GM20431 (cell line): ENCODE results near the gene RXRA.

ENCODE experiments used
- in situ Hi-C: fragments of 300-500 bp; cut with MseI, MboI; formaldehyde crosslinking; loops from one replicate; pipeline ENCODE4 v1.15.0; 2020; ENCODE audit warnings: low sequenced_read_pairs; ENCODE audit not compliant: unreplicated experiment

The RXRA gene

DNA sequence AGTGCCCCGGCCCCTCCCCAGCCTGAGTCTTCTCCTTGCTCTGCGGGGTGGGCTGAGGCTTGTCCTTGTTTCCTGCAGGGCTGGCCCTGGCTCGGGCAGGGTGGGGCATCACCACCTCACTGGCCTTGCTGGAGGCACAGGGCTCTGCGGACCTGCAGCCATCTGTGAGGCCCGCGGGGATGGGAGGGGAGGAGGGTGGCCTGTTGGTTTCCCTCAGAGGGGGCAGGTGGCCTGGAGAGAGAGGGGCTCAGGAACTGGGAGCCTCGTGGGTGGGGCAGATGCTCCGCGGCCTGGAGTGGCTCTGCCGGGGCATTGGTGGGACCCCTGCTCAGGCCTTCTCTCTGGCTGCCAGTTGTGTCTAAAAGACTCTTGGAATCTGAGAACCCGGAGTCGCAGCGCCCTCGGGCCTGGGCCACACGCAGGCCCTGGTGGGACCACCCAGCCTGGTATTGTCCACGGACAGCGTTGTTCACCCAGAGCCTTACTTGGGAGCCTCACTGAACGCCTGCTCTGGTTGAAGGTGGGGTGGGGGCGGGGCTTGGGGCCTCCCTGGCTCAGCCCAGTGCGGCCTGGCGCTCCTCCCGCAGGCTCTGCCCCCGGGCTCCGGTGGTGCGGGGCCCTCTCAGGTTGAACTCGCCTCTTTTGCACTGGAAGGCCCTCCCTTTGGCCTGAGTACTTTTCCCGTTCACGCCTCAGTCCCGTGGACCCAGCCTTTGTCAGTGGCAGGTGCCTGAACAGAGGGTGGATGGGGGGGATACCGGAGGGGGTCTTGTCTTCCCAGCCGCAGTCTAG is 111.3 kb downstream of the RXRA start:
- in situ Hi-C loops, result no loop called here

DNA sequence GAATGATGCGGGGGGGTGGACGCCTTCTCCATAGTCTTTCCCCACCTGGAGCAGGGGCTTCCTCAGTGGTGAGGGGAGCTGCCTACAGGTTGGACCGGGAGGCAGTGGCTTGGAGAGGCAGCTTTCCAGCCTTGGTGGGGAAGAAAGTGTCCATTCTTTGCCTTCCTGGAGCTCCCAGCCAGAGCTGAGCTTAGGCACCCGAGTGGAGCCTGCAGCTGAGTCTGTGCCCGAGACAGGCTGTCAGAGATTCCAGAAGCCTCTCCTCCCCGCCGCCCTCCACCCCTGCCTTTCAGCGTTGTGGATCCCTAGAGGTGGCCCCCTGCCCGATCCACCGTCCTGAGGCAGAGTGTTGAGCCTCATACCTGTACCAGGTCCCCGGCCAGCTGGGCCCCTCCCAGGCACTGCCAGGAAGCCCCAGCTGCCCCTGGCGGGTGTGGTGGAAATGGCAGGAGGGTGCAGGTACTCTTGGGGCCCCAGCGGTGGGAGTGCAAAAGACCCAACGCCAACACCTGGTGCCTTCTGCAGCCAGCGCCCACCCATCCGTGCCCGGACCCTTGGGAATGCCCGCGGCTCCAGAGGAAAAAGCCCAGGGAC is 112.0 kb downstream of the RXRA start:
- in situ Hi-C loops, result no loop called here

DNA sequence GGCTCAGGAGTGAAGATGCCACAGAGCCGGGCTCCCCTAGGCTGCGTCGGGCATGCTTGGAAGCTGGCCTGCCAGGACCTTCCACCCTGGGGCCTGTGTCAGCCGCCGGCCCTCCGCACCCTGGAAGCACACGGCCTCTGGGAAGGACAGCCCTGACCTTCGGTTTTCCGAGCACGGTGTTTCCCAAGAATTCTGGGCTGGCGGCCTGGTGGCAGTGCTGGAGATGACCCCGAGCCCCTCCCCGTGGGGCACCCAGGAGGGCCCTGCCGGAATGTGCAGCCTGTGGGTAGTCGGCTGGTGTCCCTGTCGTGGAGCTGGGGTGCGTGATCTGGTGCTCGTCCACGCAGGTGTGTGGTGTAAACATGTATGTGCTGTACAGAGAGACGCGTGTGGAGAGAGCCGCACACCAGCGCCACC is 113.1 kb downstream of the RXRA start:
- in situ Hi-C loops, result no loop called here

DNA sequence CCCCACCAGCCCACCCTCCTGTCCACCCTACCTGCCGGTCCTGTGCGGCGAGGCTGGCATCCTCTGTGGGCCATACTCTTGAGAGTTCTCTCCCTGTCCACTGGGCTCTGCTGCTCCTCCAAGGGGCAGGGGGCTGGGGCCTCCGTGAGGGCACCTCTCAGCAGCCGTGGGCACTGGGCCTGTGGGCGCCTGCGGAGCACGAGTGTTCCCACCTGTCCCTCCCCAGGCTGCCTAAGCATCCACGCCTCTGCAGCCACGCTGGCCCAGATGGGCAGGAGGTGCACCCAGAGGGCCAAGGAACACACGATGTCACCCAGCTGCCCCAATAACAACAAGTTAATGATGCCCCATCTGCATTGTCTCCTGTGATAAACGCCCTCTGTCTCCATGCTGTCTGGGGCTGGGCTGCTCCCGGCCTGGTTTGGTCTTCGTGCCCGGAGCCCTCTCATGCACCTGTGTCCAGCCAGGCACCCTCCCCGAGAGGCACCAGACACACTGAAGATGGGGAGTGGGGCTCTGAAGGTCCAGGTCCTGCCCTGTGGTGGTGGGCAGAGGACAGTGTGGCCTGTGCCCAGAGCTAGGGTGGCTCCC is 114.5 kb downstream of the RXRA start:
- in situ Hi-C loops, result loop anchor here (10.0 kb wide), 1 partner anchor 276 kb away; the partner anchor contains the start of gene RNU6ATAC

DNA sequence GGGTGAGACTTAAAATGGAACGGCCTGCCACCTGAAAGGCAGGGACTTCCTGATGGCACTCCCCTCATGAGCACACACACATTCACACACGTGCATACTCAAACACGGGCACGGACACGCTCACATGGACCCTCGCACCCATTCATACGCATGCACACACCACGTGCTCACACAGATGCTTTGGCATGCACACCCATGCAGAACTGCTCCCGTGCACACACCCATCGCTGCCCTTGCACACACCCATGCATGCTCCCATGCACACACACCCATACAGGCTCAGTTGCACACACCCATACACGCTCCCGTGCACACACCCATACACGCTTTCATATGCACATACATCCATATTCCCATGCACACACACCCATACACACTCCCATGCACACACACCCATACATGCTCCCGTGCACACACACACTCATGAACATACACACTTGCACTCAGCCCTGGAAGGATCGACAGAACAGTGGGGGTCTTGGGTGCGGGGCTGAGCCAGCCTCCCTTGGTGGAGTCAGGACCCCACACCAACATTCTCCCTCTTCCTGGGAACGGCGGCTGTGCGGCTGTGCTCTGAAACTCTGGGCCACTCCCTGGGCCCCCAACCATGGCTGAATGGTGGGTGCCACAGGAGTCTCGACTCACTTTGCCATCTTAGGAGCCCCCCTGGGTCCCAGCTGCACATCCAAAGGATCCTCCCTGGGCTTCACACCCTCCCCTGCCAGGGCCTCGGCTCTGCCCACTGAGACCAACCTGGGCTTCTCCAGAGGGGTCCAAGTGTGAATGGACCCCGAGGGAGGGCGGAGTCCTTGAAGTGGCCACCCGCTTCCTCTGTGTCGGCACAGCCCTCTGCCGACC is 115.2 kb downstream of the RXRA start:
- in situ Hi-C loops, result loop anchor here (10.0 kb wide), 1 partner anchor 277 kb away; the partner anchor contains the start of gene RNU6ATAC

DNA sequence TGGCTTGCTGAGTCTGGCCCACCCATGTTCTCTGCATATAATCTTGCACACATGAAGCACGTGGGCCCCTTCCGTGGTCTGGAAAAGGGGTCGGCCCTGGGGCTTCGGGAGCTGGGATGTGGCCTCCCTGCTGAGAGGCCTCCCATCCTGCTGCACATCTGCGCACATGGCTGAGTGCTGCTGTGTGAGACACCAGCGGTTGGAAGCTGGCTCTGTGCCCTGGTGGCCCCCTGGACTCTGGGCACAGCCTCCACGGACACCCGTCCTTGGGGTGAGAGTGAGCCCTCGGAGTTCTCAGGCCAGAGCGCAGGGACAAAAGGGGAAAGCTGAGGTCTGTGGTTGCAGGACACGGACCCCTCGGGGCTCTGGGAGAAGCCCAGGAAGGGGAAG is 115.8 kb downstream of the RXRA start:
- in situ Hi-C loops, result loop anchor here (10.0 kb wide), 1 partner anchor 277 kb away; the partner anchor contains the start of gene RNU6ATAC

DNA sequence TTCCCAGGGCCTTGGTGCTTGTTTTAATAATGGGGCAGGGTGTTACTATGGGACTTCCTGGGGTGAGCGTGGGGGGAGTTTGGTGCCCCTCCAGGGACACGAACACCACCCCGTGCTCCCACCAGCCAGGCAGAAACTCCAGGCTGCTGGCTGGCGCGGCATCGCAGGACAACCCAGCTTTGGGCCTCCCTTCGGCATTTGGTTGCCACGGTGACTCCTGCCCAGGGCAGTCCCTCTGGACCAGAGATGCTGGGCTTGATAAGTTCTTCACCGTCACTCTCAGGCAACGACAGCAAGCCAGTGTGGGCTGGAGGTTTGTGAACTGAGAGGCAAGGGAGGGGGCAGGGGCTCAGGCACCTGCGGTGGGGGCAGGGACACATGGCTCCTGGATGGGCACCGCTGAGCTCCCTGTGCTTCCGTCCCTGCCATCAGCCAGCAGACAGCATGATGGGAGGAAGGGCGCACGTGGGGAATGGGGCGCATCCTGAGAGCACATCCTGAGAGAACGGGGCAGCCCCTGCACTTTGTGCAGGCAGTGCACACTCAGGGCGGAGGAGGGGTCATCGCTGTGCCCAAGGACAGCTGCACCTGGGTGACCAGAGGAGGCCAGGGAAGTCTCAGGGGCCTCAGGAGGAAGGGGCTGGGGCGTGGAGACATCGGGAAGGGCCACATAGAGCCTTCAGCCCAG is 116.4 kb downstream of the RXRA start:
- in situ Hi-C loops, result loop anchor here (10.0 kb wide), 1 partner anchor 278 kb away; the partner anchor contains the start of gene RNU6ATAC

DNA sequence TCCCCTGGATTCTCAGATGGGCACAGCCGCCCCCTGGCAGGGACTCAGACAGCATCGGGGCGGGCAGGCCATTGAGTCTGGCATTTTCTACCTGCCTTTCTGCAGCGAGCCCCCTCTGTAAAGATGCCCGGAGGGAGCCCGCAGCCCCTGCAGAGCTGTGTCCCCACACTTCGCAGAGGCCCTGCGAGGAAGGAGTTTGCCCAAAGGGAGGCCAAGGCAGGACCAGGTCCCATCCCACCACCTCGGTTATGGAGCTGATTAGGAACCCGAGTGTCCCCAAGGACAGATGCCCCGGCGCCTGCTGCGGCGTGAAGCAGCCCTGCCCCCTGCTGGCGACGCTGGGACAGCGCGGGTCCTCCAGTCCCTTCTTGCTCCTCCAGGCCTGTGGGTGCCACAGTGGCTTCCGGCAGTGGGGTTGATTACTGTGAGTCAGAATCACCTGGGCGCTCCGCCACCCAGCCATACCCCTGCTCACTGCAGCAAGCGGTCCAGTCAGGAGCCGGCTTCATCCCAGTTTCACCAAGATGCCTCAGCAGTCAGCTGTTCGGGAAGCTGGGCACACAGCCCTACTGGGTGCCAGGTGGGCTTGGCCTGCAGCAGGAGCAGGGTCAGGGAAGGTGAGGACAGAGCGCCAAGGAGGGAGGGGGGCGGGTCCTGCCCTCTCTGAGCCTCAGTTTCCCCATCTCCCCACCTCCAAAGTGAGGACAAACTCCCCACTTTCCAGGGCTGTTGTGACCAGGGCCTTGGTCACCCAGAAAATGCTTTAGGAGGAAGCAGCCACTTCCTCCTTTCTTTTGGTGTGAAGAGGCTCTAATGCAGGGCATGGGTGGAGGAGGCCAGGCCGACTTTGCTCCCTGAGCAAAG is 117.2 kb downstream of the RXRA start:
- in situ Hi-C loops, result loop anchor here (10.0 kb wide), 1 partner anchor 279 kb away; the partner anchor contains the start of gene RNU6ATAC

DNA sequence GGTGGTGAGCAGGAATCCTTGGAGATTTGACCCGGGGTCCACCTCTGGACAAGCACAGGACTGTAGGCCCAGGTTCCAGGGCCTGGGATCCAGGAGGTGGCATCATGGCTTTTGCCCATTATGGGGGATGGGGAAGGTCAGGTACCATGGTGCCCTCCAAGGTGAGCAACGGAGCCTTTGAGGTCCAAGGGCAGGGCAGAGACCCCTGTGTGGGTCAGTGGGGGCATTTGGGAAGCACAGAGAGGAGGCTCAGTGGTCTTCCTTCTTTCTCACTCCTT is 117.7 kb downstream of the RXRA start:
- in situ Hi-C loops, result loop anchor here (10.0 kb wide), 1 partner anchor 279 kb away; the partner anchor contains the start of gene RNU6ATAC

DNA sequence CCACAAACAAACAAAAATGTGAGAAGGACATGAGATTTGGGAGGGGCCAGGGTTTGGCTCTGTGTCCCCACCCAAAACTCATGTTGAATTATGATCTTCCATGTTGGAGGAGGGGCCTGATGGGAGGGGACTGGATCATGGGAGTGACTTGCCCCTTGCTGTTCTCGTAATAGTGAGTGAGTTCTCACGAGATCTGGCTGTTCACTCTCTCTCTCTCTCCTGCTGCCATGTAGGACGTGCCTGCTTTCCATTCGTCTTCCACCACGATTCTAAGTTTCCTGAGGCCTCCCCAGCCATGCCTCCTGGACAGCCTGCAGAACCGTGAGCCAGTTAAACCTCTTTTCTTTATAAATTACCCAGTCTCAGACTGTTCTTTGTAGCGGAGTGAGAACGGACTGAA is 118.7 kb downstream of the RXRA start:
- in situ Hi-C loops, result loop anchor here (10.0 kb wide), 1 partner anchor 280 kb away; the partner anchor contains the start of gene RNU6ATAC

DNA sequence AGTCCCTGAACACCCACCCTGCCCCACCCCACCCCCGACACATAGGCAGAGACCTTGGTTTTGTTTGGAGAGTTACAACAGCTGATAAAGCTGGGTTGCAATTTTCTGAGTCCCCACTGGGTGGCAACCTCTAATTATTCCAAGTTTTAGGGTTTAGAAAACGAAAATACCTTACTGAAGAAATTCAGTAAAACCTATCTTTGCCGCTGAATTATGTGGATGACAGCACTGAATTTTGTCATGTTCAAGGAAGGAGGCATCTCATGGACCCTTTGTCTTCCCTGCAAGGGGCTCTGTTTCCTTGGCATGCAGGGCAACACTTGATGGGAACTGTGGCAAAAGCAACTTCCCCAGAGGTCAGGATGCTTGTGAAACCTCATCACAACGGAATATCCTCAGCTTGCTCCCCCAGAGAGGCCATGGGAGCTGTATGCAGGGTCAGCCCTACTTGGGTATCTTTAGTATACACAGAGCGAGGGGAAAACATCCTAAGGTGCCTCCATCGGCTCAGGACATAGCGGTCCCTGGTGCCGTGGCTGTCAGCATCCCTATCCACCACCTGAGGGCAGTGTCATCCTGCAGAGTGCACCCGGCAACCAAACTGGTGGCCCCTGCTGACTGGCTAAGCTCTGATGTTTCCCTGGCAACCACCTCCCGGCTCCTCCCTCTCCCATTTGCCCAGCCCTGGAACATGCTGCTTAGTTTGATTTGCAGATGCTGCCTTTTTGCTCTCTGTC is 123.1 kb downstream of the RXRA start:
- in situ Hi-C loops, result loop anchor here (10.0 kb wide), 1 partner anchor 285 kb away; the partner anchor contains the start of gene RNU6ATAC

DNA sequence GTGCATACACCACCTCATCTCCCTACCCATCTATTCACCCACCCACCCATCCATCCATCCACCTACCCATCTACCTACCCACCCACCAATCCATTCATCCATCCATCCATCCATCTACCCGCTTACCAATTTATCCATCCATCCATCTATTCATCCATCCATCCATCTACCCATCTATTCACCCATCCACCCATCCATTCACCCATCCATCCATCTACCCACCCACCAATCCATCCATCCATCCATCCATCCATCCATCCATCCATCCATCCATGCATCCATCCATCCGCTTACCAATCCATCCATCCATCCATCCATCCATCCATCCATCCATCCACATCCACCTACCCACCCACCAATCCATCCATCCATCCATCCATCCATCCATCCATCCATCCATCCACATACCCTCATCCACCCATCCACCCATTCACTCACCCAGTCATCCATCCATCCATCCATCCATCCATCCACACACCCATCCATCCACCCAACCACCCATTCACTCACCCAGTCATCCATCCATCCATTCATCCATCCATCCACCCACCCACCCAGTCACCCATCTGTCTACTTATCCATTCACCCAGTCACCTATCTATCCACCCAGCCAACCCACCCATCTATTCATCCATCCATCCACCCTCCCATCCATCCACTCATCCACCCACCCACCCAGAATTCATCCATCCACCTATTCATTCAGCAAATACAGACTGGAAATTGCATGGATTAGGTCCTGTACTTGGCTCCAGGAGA is 125.6 kb downstream of the RXRA start:
- in situ Hi-C loops, result no loop called here

DNA sequence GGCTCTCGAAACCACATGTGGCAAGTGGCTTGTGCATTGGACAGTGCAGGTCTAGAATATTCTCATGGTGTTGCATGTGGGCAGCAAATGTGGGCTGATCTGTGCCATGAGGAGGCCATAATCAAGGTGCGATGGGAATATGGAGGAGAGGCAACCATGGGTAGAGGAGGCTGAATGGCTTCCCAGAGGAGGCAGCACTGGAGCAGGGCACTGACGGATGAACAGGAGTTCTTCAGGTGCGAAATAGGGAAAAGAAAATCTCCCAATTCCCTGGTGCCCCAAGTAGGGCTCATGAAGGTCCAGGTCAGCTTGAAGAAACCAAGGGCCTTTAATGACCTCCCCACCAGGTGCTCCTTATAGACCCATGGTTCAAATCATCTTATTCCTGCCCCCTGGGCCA is 126.5 kb downstream of the RXRA start:
- in situ Hi-C loops, result no loop called here

DNA sequence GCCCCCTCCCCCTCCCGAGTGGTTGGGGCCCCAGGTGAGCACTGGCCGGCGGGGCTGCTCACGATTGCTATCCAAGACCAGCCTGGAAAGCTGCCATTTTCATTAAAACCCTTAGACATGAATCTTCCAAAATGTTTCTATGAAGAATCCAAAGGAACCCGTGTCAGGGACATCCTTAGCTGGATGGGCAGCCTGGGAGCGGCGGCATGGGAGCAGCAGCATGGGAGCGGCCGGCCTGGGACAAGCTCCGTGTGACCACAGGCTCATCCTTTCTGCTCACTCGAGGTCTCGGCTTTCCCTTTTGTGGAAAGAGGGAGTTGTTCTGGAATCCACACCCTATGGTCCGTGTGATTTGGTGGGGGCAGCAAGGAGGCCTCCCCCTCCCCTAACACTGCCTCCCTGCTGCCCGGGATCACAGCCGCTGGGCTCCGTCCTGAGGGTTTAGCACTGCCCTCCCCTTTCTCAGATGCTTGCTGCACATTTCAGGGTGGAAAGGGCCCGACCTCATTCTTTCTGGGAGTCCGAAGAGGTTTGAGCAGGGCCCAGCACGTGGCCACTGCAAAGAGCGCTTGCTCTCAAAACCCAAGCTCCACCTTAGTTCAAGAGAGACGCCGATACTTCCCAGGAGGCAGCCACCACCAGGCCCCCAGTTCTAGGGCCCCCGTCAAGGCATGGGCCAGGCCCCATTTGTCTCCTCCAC is 127.7 kb downstream of the RXRA start:
- in situ Hi-C loops, result no loop called here

DNA sequence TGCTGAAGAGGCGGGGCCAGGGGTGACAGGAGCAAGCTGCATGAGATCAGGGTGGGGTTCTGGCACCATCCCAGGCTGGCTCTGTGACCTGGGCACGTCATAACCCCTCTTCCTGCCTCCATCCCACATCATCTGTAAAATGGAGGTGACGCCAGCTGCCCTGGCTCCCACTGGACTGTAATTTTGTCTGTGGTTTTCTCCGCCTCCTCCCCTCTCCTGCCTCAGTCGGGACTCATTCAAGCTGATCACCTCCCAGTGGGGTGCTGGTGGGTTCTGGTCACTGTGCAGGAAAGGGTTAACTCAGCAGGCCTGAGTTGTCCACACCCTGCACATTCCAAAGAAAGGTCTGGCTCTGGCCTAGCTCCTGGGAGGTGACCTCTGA is 128.2 kb downstream of the RXRA start:
- in situ Hi-C loops, result no loop called here

DNA sequence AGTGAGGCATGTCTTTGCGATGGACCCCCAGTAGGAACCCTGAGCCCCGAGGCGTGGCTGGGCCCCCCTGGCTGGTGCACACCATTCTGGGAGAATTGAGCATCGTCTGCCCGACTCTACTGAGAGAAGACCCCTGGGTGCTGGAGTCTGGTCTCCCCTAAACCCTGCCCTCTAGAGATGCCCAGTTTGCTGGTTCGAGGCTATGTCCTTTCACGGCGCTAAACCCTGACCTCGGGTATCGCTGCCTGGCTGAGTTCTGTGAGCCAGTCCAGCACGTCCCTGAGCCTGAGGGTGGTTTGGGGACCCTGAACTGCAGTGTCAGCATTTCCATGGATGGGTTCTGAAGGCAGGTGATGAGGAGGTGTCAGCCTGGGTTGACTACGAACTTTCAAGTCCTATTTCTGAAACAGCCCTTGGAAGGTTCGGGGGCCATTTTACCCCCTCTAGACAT is 128.8 kb downstream of the RXRA start:
- in situ Hi-C loops, result no loop called here

DNA sequence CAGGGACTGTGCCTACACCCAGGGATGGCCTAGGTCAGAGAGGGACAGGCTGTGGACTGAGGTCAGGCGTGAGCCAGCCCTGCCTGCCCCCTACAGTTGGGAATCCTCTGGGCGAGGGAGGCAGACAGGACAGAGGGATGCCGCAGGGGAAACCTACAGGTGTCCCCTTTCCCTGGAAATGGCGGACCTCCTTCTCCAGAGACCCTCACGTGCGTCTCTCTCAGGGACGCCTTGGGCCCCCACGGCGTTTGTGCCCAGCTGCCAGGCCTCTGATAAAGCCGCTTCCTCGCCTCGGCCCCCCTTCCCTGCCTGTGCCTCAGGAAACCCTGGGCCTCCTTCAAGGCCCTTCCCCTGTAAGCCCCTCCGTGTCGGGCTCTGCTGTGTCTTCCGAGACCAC is 129.3 kb downstream of the RXRA start:
- in situ Hi-C loops, result no loop called here
